ENCODE results near the gene RAB40C.

RAB40C gene

GRCh38 chr16:559411-560203 lies 30.3 kb upstream of the RAB40C start:
- DNase-seq = no peak

- no peak for DNase-seq
Measured at GRCh38 chr16:560204-560700, 29.6 kb upstream of the RAB40C start, which contains the start of gene PRR35. Gene PRR35, plus strand, starts transcription at chr16:560394. Its CDS starts 2,901 bp downstream, at chr16:563295.

DNA sequence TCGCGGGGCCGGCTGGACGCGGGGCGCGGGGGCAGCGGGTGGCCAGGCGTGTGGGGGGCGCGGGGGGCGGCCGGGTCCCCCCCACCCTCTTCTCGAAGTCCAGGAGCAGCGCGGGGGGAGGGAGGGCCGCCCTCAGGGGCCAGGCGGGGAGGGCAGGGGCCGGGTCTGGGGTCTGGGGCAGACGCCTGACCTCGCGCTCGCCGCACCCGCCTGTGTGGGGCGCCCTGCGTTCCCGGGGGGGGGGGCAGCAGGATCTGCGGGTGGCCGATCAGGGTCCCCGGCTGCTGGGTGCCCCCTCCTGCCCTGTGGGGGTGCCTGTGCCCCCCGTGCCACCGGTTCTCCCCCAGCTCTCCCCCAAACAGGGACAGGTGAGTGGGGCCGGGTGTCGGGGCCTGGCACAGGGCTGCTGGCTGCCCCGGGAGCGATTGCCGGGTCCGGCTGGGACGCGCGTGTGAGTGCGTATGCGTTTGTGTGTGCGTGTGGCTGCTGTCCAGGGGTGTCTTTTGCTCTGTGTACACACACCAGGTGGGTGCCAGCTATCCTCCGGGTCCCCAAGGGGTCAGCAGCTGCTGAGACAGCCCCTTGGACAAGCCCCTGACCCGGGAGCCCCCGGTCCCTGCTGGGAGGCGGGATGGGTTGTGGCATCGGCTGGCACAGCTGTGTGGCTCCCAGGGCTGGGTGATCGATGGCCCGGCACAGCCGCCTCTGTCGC lies 29.0 kb upstream of the RAB40C start:
- DNase-seq = no peak

DNA sequence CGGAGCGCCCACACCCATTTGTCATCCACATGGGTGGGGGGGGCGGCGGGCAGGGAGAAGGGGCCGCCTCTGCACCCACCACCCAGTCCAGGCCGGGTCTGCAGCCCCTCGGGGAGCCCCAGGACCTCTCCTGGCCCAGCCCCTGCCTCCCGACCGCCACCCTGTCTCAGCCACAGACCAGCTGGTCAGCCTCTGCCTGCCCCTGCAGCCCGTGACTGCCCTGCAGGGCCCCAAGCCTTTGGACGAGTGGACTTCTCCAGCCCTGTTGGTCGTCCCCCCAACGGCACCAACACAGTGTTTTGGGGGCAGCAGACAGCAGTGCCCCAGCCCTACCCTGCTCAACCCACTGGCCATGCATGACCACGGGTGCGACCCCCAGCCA lies 28.5 kb upstream of the RAB40C start:
- no peak for DNase-seq

GRCh38 chr16:561957-562938 lies 27.6 kb upstream of the RAB40C start:
- DNase-seq = no peak

GRCh38 chr16:563072-563644 lies 26.7 kb upstream of the RAB40C start:
- no peak for DNase-seq

DNA sequence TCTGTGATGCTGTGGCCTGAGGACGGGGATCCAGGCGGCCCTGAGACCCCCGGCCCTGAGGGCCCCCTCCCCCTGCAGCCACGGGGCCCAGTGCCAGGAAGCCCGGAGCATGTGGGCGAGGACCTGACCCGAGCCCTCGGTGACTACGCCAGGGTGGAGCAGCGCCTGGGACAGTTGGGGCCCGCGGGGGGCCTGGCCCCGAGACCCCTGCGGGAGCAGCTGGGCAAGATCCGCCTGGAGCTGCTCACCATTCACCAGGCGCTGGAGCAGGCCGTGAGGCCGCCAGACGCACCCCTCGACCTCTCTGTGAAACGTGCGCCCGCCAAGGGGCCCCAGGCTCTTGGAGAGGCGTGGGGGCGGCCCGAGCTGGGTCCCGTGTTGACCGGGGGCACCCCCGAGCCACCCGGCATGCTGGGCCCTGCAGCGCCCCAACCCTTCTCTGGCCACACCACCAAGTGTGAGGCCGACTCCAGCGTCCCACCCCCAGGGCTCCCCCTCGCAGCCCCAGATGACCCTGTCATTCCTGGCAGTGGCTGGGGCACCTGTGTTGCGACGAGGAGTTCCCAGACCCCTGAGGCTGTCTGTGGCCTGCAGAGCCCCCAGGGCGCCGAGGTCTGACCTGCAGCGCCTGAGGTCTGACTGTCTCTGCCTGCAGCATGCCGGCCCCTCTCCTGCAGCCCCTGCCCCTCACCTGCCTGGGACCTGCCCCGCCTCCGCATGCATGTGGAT lies 25.0 kb upstream of the RAB40C start:
- no peak for DNase-seq

GRCh38 chr16:565419-566330 lies 24.2 kb upstream of the RAB40C start:
- no peak for DNase-seq

- DNase-seq = no peak
Measured at GRCh38 chr16:566475-567372, 23.1 kb upstream of the RAB40C start, which contains the start of gene NHLRC4. Gene NHLRC4, plus strand, starts transcription at chr16:567005. Its CDS starts 1,043 bp downstream, at chr16:568048.

- DNase-seq = no peak
Measured at GRCh38 chr16:567373-568256, 22.3 kb upstream of the RAB40C start.

DNA sequence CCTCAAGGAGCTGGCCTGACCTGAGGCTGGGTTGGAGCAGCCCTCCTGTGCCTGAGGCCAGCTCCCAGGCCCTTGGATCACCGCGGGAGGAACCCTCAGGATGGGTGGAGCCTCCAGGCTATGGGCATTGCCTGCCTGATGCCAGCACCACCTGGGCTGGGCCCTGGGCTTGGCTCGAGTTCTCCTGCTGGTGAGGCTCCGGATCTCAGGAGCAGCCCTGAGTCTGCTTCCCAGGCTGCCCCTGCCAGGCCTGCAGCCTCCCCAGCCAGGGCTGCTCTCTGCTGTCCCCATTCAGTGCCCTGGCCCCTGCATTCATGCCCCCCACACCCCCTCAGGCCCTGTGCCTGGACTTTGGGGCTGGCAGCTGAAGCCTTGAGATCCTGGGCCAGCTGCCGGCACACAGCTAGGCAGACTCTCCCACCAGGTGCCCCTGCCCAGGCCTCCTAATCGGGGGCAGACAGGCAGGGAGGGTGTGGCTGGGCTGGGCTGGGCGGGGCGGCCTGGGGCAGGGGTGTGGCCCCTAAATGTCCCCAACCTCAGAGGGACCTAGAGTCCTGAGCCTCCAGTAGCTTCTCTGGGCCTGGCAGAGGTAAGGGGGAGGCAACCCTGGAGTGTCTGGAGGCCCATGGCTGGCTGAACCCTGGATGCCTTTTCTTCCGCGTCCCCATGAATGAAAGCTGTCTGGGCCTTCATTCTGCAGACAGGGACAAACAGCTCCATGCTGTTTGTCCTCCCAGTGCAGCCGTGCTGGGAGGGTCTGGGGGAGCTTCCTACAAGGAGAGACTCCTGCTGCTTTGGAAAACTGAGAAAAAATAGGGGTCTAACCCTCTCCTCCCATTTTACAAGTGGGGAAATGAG lies 21.2 kb upstream of the RAB40C start:
- no peak for DNase-seq

GRCh38 chr16:569445-570254 lies 20.2 kb upstream of the RAB40C start, which contains the start of gene PIGQ:
Gene PIGQ, plus strand, starts transcription at chr16:569968. Its CDS starts 4,107 bp downstream, at chr16:574075.
- DNase-seq = peak; percentile 42

GRCh38 chr16:572865-573650 lies 16.8 kb upstream of the RAB40C start:
- no peak for DNase-seq

- DNase-seq = no peak
Measured at GRCh38 chr16:574021-574760, 15.7 kb upstream of the RAB40C start.
